Stimulated activated CD4-positive, alpha-beta T cell treated with anti-CD3 and anti-CD28 coated beads, Interleukin-1b, Interleukin-23, amount 100 ng/mL, for 1 hour (primary cell): ENCODE data around the gene MAPKAP1.

Experiments used
- DNase-seq, 2 donors: peaks; one replicate each; pipeline ENCODE4 v3.0.0-alpha.2; 2020; ENCODE audit warnings: low read depth in 2 of 2

MAPKAP1 gene

GRCh38 chr9:125706651-125707471 is at the start of gene MAPKAP1:
TSS of gene MAPKAP1 (minus strand) at chr9:125707208. CDS start at chr9:125672574, 34,634 bp downstream.
- peak; percentile 83 to 87 for DNase-seq

GRCh38 chr9:125756518-125756917 is 49.5 kb upstream of the MAPKAP1 start:
- no peak for DNase-seq

GRCh38 chr9:125755340-125755739 is 48.3 kb upstream of the MAPKAP1 start:
- DNase-seq, result no peak

- DNase-seq, result no peak
Measured at GRCh38 chr9:125754096-125754495, 47.1 kb upstream of the MAPKAP1 start.

GRCh38 chr9:125752070-125752628 is 45.1 kb upstream of the MAPKAP1 start:
- no peak for DNase-seq

GRCh38 chr9:125750627-125751011 is 43.6 kb upstream of the MAPKAP1 start:
- no peak for DNase-seq

GRCh38 chr9:125749951-125750626 is 43.1 kb upstream of the MAPKAP1 start:
- DNase-seq, result no peak

- no peak for DNase-seq
Measured at GRCh38 chr9:125749287-125749935, 42.4 kb upstream of the MAPKAP1 start.

GRCh38 chr9:125748446-125749099 is 41.6 kb upstream of the MAPKAP1 start:
- no peak for DNase-seq

- peak in 1 of 2 donors; percentile 4 for DNase-seq
Measured at GRCh38 chr9:125747765-125748445, 40.9 kb upstream of the MAPKAP1 start.

- peak in 1 of 2 donors; percentile 17 for DNase-seq
Measured at GRCh38 chr9:125747053-125747764, 40.2 kb upstream of the MAPKAP1 start, which contains the start of gene PBX3. TSS of gene PBX3 (plus strand) at chr9:125747373.

- no peak for DNase-seq
Measured at GRCh38 chr9:125746774-125747052, 39.7 kb upstream of the MAPKAP1 start.

- DNase-seq, result peak; percentile 78 to 91
Measured at GRCh38 chr9:125746017-125746773, 39.2 kb upstream of the MAPKAP1 start.

- no peak for DNase-seq
Measured at GRCh38 chr9:125745682-125746016, 38.6 kb upstream of the MAPKAP1 start.

GRCh38 chr9:125745018-125745417 is 38.0 kb upstream of the MAPKAP1 start:
- no peak for DNase-seq

- DNase-seq, result no peak
Measured at GRCh38 chr9:125744616-125745015, 37.6 kb upstream of the MAPKAP1 start.

- no peak for DNase-seq
Measured at GRCh38 chr9:125743682-125744428, 36.8 kb upstream of the MAPKAP1 start.

- no peak for DNase-seq
Measured at GRCh38 chr9:125742657-125743056, 35.6 kb upstream of the MAPKAP1 start.

GRCh38 chr9:125739436-125739835 is 32.4 kb upstream of the MAPKAP1 start:
- DNase-seq, result no peak
